Gastrocnemius medialis (tissue), 4 donors: ENCODE measurements around the gene PDE4B. TPM values are rescaled to one million over a fixed set of nuclear protein-coding genes. Genes with fewer than 3 reads are reported as not detected.

Source experiments
- ATAC-seq, 2 donors: fragments of 150-250 bp; one replicate each; pipeline ENCODE4 v1.9.1; 2016
- DNase-seq, 2 donors: peaks; one replicate each; pipeline ENCODE4 v3.0.0-alpha.2; 2019
- H3K27ac ChIP-seq, 4 donors: fragments of 200-600 bp; sonication (generic); 1 replicate in 1 of 4; 2 replicates in 3 of 4; pipeline ENCODE4 v1.5.1; 2016 to 2018; ENCODE audit warnings: mild to moderate bottlenecking in 2 of 4, moderate library complexity in 1 of 4
- H3K27me3 ChIP-seq, 3 donors: fragments of 200-600 bp; sonication (generic) in 2 of 3; 1 replicate in 1 of 3; 2 replicates in 2 of 3; pipeline versions ENCODE4 v1.5.1 to v1.6.0; 2016 to 2019; ENCODE audit warnings: mild to moderate bottlenecking in 1 of 3, moderate library complexity in 1 of 3
- H3K36me3 ChIP-seq, 2 donors: fragments of 200-600 bp; sonication (generic) in 1 of 2; one replicate each; pipeline ENCODE4 v1.5.1; 2017 to 2018
- H3K4me1 ChIP-seq, 2 donors: fragments of 200-600 bp; sonication (generic) in 1 of 2; one replicate each; pipeline ENCODE4 v1.5.1; 2016 to 2017; ENCODE audit warnings: mild to moderate bottlenecking in 2 of 2
- H3K4me3 ChIP-seq, 4 donors: fragments of 200-600 bp; sonication (generic) in 3 of 4; 1 replicate in 1 of 4; 2 replicates in 3 of 4; pipeline ENCODE4 v1.5.1; 2016 to 2019; ENCODE audit warnings: mild to moderate bottlenecking in 2 of 4
- H3K9me3 ChIP-seq, 3 donors: fragments of 200-600 bp; sonication (generic) in 2 of 3; 1 replicate in 1 of 3; 2 replicates in 2 of 3; pipeline ENCODE4 v1.5.1; 2016 to 2019
- POLR2A ChIP-seq, 2 donors: fragments of 450-650 bp; IDR thresholded peaks; one replicate each; pipeline ENCODE4 v1.6.1; 2017; ENCODE audit warnings: antibody characterized with exemption in 2 of 2, mild to moderate bottlenecking in 2 of 2, moderate library complexity in 2 of 2
- in situ Hi-C, 4 donors: fragments of 200-750 bp; cut with MboI; loops; one replicate each; pipeline versions ENCODE4 v1.15.0 to v1.8.0; 2017; ENCODE audit warnings: low sequenced_read_pairs in 4 of 4
- intact Hi-C: fragments of 100-400 bp; cut with DNase I; formaldehyde crosslinking; loops from one replicate; pipeline ENCODE4 v1.15.1; 2023; ENCODE audit warnings: low total_unique reads
- total RNA-seq, 4 donors: library from RNA; depleted of rRNA; stranded (reverse); fragments of >200 nt; gene quantifications; one replicate each; pipeline versions ENCODE4 v1.1.0 to v1.2.3, GENCODE V29; 2016
- TF ChIP-seq, protein P1 (sequence below), 5 experiments: fragments of 450-650 bp in 3 of 5; fragments of 200-600 bp in 2 of 5; sonication (generic) in 2 of 5; IDR thresholded peaks in 4 of 5; conservative IDR thresholded peaks in 1 of 5; 1 replicate in 4 of 5; 2 replicates in 1 of 5; pipeline ENCODE4 v1.5.1; 2016 to 2019; ENCODE audit warnings: antibody characterized with exemption in 5 of 5, mild to moderate bottlenecking in 3 of 5, moderate library complexity in 3 of 5

PDE4B gene
- total RNA-seq, 4 donors from 2014 or later = 4.5 to 8.5 (median 7.9) TPM

- H3K27me3 ChIP-seq = no peaks in the 10 kb centered on the region
- TF ChIP-seq, protein P1, sequence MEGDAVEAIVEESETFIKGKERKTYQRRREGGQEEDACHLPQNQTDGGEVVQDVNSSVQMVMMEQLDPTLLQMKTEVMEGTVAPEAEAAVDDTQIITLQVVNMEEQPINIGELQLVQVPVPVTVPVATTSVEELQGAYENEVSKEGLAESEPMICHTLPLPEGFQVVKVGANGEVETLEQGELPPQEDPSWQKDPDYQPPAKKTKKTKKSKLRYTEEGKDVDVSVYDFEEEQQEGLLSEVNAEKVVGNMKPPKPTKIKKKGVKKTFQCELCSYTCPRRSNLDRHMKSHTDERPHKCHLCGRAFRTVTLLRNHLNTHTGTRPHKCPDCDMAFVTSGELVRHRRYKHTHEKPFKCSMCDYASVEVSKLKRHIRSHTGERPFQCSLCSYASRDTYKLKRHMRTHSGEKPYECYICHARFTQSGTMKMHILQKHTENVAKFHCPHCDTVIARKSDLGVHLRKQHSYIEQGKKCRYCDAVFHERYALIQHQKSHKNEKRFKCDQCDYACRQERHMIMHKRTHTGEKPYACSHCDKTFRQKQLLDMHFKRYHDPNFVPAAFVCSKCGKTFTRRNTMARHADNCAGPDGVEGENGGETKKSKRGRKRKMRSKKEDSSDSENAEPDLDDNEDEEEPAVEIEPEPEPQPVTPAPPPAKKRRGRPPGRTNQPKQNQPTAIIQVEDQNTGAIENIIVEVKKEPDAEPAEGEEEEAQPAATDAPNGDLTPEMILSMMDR (IDR thresholded peaks at IDR 0.05 in 4 of 5, conservative IDR thresholded peaks at IDR 0.05 in 1 of 5) = no peak
- no peak for TF ChIP-seq POLR2A (IDR thresholded peaks at IDR 0.05)
- H3K27ac ChIP-seq = no peak overlapping the region
- intact Hi-C loops = no loop called here
- no peak for ATAC-seq
- no peak overlapping the region for H3K4me3 ChIP-seq
- in situ Hi-C loops = no loop called here
- no peaks in the 10 kb centered on the region for H3K36me3 ChIP-seq
- H3K9me3 ChIP-seq = no peaks in the 10 kb centered on the region
- DNase-seq = no peak
- H3K4me1 ChIP-seq = no peaks in the 10 kb centered on the region
These were observed 34.6 kb upstream of the PDE4B start for GRCh38 chr1:65758128-65758527.

DNA sequence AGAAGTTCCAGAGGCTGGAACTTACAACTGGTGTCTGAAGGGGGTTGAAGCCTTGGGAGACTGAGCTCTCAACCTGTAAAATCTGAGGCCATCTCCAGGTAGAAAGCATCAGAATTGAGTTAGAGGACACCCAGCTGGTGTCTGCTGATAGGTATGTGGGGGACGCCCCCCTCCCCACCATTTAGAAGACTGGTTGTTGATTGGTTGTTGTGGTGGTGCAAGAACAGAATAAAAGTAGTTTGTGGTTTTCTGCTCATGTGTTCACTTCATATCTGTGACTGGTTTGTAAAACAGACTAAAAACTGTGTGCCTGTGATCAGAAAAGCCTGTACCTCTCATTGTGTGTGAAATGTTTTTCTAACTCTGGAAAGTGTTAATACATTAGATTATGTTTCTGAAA, 33.2 kb upstream of the PDE4B start:
- Histone ChIP-seq H3K27me3 (no peaks in the 10 kb centered on the region), H3K36me3 (no peaks in the 10 kb centered on the region), H3K4me3 (no peak overlapping the region), H3K4me1 (no peaks in the 10 kb centered on the region), H3K9me3 (no peaks in the 10 kb centered on the region), H3K27ac (no peak overlapping the region)
- no peak for DNase-seq
- no peak for ATAC-seq
- intact Hi-C loops (no loop called here), in situ Hi-C loops (no loop called here)
- TF ChIP-seq, protein P1 (IDR thresholded peaks at IDR 0.05 in 4 of 5, conservative IDR thresholded peaks at IDR 0.05 in 1 of 5) = no peak
- no peak for TF ChIP-seq POLR2A (IDR thresholded peaks at IDR 0.05)

GRCh38 chr1:65762081-65762862, 30.4 kb upstream of the PDE4B start:
- ATAC-seq = no peak

GRCh38 chr1:65764052-65764451, 28.6 kb upstream of the PDE4B start:
- no peak for TF ChIP-seq POLR2A (IDR thresholded peaks at IDR 0.05)
- TF ChIP-seq, protein P1 (IDR thresholded peaks at IDR 0.05 in 4 of 5, conservative IDR thresholded peaks at IDR 0.05 in 1 of 5) = no peak
- H3K4me3 ChIP-seq = no peak overlapping the region
- H3K27ac ChIP-seq = no peak overlapping the region
- H3K27me3 ChIP-seq = no peaks in the 10 kb centered on the region
- intact Hi-C loops (no loop called here), in situ Hi-C loops (no loop called here)
- H3K4me1 ChIP-seq = no peaks in the 10 kb centered on the region
- H3K36me3 ChIP-seq = no peaks in the 10 kb centered on the region
- ATAC-seq (no peak), DNase-seq (no peak)
- H3K9me3 ChIP-seq = no peaks in the 10 kb centered on the region

More at GRCh38 chr1:65762081-65762862, 30.4 kb upstream of the PDE4B start:
- in situ Hi-C loops = no loop called here
- Histone ChIP-seq H3K4me3 (no peak overlapping the region), H3K36me3 (no peaks in the 10 kb centered on the region), H3K4me1 (no peaks in the 10 kb centered on the region), H3K9me3 (no peaks in the 10 kb centered on the region), H3K27me3 (no peaks in the 10 kb centered on the region), H3K27ac (no peak overlapping the region)
- no peak for TF ChIP-seq POLR2A (IDR thresholded peaks at IDR 0.05)
- TF ChIP-seq, protein P1 (IDR thresholded peaks at IDR 0.05 in 4 of 5, conservative IDR thresholded peaks at IDR 0.05 in 1 of 5) = no peak
- intact Hi-C loops = no loop called here
- no peak for DNase-seq
